HEK293 (cell line): ENCODE measurements around the gene CCR5AS.

Experiments
- CTCF ChIA-PET: fragments of 350-600 bp; formaldehyde crosslinking; extraction: SDS; loops from one replicate; lab custom pipeline; 2021; ENCODE audit warnings: antibody characterized with exemption; lab: Yijun Ruan, JAX
- POLR2A ChIA-PET: fragments of 300-600 bp; formaldehyde crosslinking; extraction: SDS; loops from one replicate; lab custom pipeline; 2020; ENCODE audit warnings: antibody characterized with exemption, inconsistent platforms; lab: Yijun Ruan, JAX
- H3K27ac ChIP-seq: fragments of 200-500 bp; sonication (Bioruptor generic); 2 replicates; pipeline ENCODE4 v1.5.1; 2014; ENCODE audit warnings: low read depth, low read length, control low read depth, inconsistent platforms; ENCODE audit errors: extremely low read depth
- H3K36me3 ChIP-seq, 2 experiments: fragments of 200-500 bp in 1 of 2; sonication (Bioruptor generic) in 1 of 2; 1 replicate in 1 of 2; 2 replicates in 1 of 2; pipeline ENCODE4 v1.5.1; 2014 to 2017; ENCODE audit warnings: inconsistent platforms in 2 of 2, low read length in 2 of 2; ENCODE audit not compliant: control insufficient read depth in 2 of 2, insufficient read depth in 1 of 2
- H3K4me1 ChIP-seq: fragments of 200-500 bp; sonication (Bioruptor generic); 2 replicates; pipeline ENCODE4 v1.5.1; 2014; ENCODE audit warnings: mild to moderate bottlenecking, low read length, inconsistent platforms; ENCODE audit not compliant: control insufficient read depth, insufficient read depth
- H3K4me3 ChIP-seq: 2 replicates; pipeline ENCODE4 v1.5.1; 2011; ENCODE audit warnings: low read depth, mild to moderate bottlenecking, control low read depth, low read length, moderate library complexity
- H3K9me3 ChIP-seq: fragments of 200-500 bp; sonication (Bioruptor generic); 2 replicates; pipeline ENCODE4 v1.5.1; 2014; ENCODE audit warnings: low read depth, low read length, inconsistent platforms; ENCODE audit not compliant: control insufficient read depth, insufficient read depth
- MYNN ChIP-seq: fragments of 450-650 bp; formaldehyde crosslinking; IDR thresholded peaks from 2 replicates; pipeline ENCODE4 v1.5.1; 2016; ENCODE audit warnings: missing biosample characterization, missing genetic modification characterization, borderline replicate concordance
- OVOL3 ChIP-seq: fragments of 450-650 bp; formaldehyde crosslinking; IDR thresholded peaks from 2 replicates; pipeline ENCODE4 v1.5.1; 2016; ENCODE audit warnings: missing biosample characterization, missing genetic modification characterization
- PRDM1 ChIP-seq: fragments of 450-650 bp; formaldehyde crosslinking; IDR thresholded peaks from 2 replicates; pipeline ENCODE4; 2016; ENCODE audit warnings: missing biosample characterization, missing genetic modification characterization
- ZBTB20 ChIP-seq: fragments of 450-650 bp; formaldehyde crosslinking; IDR thresholded peaks from 2 replicates; pipeline ENCODE4 v1.5.1; 2016; ENCODE audit warnings: missing biosample characterization, missing genetic modification characterization
- ZFP37 ChIP-seq: fragments of 450-650 bp; formaldehyde crosslinking; IDR thresholded peaks from 2 replicates; pipeline ENCODE4 v1.5.1; 2016; ENCODE audit warnings: missing biosample characterization, missing genetic modification characterization
- ZNF133 ChIP-seq: fragments of 450-650 bp; formaldehyde crosslinking; IDR thresholded peaks from 2 replicates; pipeline ENCODE4 v1.5.1; 2016; ENCODE audit warnings: missing biosample characterization, missing genetic modification characterization
- ZNF223 ChIP-seq: fragments of 450-650 bp; formaldehyde crosslinking; IDR thresholded peaks from 2 replicates; pipeline ENCODE4 v1.5.1; 2016; ENCODE audit warnings: missing biosample characterization, missing genetic modification characterization
- ZNF266 ChIP-seq: fragments of 450-650 bp; formaldehyde crosslinking; IDR thresholded peaks from 2 replicates; pipeline ENCODE4 v1.5.1; 2016; ENCODE audit warnings: missing biosample characterization, missing genetic modification characterization, low read depth
- ZNF423 ChIP-seq: fragments of 450-650 bp; formaldehyde crosslinking; IDR thresholded peaks from 2 replicates; pipeline ENCODE4 v1.5.1; 2016; ENCODE audit warnings: missing biosample characterization, missing genetic modification characterization
- ZNF530 ChIP-seq: fragments of 450-650 bp; formaldehyde crosslinking; IDR thresholded peaks from 2 replicates; pipeline ENCODE4 v1.5.1; 2016; ENCODE audit warnings: low read depth, missing biosample characterization, missing genetic modification characterization
- ZNF658 ChIP-seq: fragments of 450-650 bp; formaldehyde crosslinking; IDR thresholded peaks from 2 replicates; pipeline ENCODE4; 2016; ENCODE audit warnings: missing biosample characterization, missing genetic modification characterization
- ZNF707 ChIP-seq: fragments of 450-650 bp; formaldehyde crosslinking; IDR thresholded peaks from 2 replicates; pipeline ENCODE4 v1.5.1; 2016; ENCODE audit warnings: missing biosample characterization, missing genetic modification characterization
- ZNF785 ChIP-seq: fragments of 450-650 bp; formaldehyde crosslinking; IDR thresholded peaks from 2 replicates; pipeline ENCODE4 v1.5.1; 2016; ENCODE audit warnings: missing biosample characterization, missing genetic modification characterization
- ZNF791 ChIP-seq: fragments of 450-650 bp; formaldehyde crosslinking; IDR thresholded peaks from 2 replicates; pipeline ENCODE4 v1.5.1; 2016; ENCODE audit warnings: missing biosample characterization, missing genetic modification characterization
- ZNF830 ChIP-seq: fragments of 450-650 bp; IDR thresholded peaks from 2 replicates; pipeline ENCODE4 v1.5.0; 2018; ENCODE audit warnings: missing biosample characterization, missing genetic modification characterization, low read depth, mild to moderate bottlenecking, moderate library complexity
- ZNF843 ChIP-seq: fragments of 450-650 bp; formaldehyde crosslinking; IDR thresholded peaks from 2 replicates; pipeline ENCODE4 v1.5.1; 2016; ENCODE audit warnings: missing biosample characterization, missing genetic modification characterization
- ZSCAN30 ChIP-seq: fragments of 450-650 bp; IDR thresholded peaks from 2 replicates; pipeline ENCODE4 v1.5.1; 2018; ENCODE audit warnings: missing biosample characterization, mild to moderate bottlenecking, missing genetic modification characterization, moderate library complexity
- ZXDB ChIP-seq: fragments of 450-650 bp; formaldehyde crosslinking; IDR thresholded peaks from 2 replicates; pipeline ENCODE4 v1.5.1; 2016; ENCODE audit warnings: missing biosample characterization, missing genetic modification characterization
- TF ChIP-seq, protein P1 (sequence below): fragments of 450-650 bp; IDR thresholded peaks from 2 replicates; pipeline ENCODE4 v1.5.1; 2018; ENCODE audit warnings: missing biosample characterization, mild to moderate bottlenecking, missing genetic modification characterization
- TF ChIP-seq, protein P2 (sequence below): fragments of 450-650 bp; formaldehyde crosslinking; IDR thresholded peaks from 2 replicates; pipeline ENCODE4 v1.5.1; 2016; ENCODE audit warnings: missing biosample characterization, missing genetic modification characterization
- TF ChIP-seq, protein P3 (sequence below): fragments of 450-650 bp; formaldehyde crosslinking; IDR thresholded peaks from 2 replicates; pipeline ENCODE4 v1.5.1; 2016; ENCODE audit warnings: missing biosample characterization, missing genetic modification characterization
- TF ChIP-seq, protein P4 (sequence below): fragments of 450-650 bp; formaldehyde crosslinking; IDR thresholded peaks from 2 replicates; pipeline ENCODE4 v1.5.1; 2016; ENCODE audit warnings: missing biosample characterization, missing genetic modification characterization
- TF ChIP-seq, protein P5 (sequence below): fragments of 450-650 bp; formaldehyde crosslinking; IDR thresholded peaks from 2 replicates; pipeline ENCODE4 v1.5.1; 2016; ENCODE audit warnings: missing biosample characterization, missing genetic modification characterization, borderline replicate concordance
- TF ChIP-seq, protein P6 (sequence below): fragments of 450-650 bp; formaldehyde crosslinking; IDR thresholded peaks from 2 replicates; pipeline ENCODE4 v1.5.1; 2016; ENCODE audit warnings: missing biosample characterization, missing genetic modification characterization

CCR5AS gene

DNA sequence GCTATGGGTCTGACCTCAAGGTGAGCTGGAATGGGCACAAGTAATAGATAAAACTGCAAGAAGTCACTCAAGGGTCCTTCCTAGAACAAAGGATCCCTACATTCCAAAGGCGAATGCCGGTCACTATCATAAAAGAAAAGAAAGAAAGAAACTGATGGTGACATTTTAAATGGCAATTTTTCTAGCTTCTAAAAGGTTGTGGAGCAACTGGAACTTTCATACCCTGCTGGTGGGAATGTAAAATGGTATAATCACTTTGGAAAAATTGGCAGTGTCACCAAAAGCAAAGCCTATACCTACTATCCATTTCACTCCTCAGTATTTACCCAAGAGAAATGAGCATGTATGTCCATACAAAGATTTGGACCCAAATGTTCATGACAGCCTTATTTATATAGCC is 4.4 kb upstream of the CCR5AS start:
- Histone ChIP-seq H3K4me1 (no peaks in the 10 kb centered on the region), H3K9me3 (no peaks in the 10 kb centered on the region), H3K4me3 (no peak overlapping the region), H3K27ac (no peak overlapping the region), H3K36me3 (no peaks in the 10 kb centered on the region)
- POLR2A ChIA-PET, result no interaction called here
- TF ChIP-seq ZNF791 (tag by site-specific recombination) (no peak), OVOL3 (no peak), ZNF223 (tag by site-specific recombination) (no peak), PRDM1 (tag by site-specific recombination) (no peak), ZBTB20 (tag by site-specific recombination) (no peak), ZNF423 (tag by site-specific recombination) (no peak)
- CTCF ChIA-PET, result interaction anchor here (0.9 kb wide), 1 partner anchor 14 kb away, joined by 4 read pairs; no protein-coding TSS in a partner anchor

DNA sequence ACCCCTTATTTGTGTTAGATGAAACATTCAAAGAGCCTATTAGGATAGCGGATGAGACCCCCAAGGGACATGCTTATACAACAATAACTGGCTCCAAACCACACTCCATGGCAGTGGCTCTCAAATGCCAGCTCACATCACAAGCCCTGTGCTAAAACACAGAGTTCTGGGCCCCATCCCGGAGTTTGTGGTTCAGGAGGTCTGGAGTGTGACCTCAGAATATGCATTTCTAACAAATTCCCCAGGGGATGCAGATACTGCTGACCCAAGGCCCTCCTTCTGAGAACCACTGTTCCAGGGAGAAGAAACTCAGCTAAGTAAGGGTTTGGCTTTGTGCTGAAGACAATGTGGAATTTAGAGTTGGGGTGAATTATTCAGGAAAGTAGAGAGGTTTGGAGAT is 3.8 kb upstream of the CCR5AS start:
- no peak overlapping the region for H3K27ac ChIP-seq
- H3K4me1 ChIP-seq, result no peaks in the 10 kb centered on the region
- ChIA-PET POLR2A (no interaction called here), CTCF (no interaction called here)
- H3K9me3 ChIP-seq, result no peaks in the 10 kb centered on the region
- H3K36me3 ChIP-seq, result no peaks in the 10 kb centered on the region
- no peak overlapping the region for H3K4me3 ChIP-seq
- TF ChIP-seq, protein P1, sequence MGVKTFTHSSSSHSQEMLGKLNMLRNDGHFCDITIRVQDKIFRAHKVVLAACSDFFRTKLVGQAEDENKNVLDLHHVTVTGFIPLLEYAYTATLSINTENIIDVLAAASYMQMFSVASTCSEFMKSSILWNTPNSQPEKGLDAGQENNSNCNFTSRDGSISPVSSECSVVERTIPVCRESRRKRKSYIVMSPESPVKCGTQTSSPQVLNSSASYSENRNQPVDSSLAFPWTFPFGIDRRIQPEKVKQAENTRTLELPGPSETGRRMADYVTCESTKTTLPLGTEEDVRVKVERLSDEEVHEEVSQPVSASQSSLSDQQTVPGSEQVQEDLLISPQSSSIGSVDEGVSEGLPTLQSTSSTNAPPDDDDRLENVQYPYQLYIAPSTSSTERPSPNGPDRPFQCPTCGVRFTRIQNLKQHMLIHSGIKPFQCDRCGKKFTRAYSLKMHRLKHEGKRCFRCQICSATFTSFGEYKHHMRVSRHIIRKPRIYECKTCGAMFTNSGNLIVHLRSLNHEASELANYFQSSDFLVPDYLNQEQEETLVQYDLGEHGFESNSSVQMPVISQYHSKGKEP (tag by site-specific recombination), result no peak
- TF ChIP-seq ZNF707 (tag by site-specific recombination) (no peak), ZNF530 (tag by site-specific recombination) (no peak), ZNF785 (no peak), ZNF133 (tag by site-specific recombination) (no peak), ZNF658 (tag by site-specific recombination) (no peak), ZFP37 (no peak), ZXDB (tag by site-specific recombination) (no peak), ZNF843 (tag by site-specific recombination) (no peak), ZSCAN30 (tag by site-specific recombination) (no peak), ZNF266 (no peak), MYNN (tag by site-specific recombination) (no peak), ZNF830 (tag by site-specific recombination) (no peak)
- TF ChIP-seq, protein P2, sequence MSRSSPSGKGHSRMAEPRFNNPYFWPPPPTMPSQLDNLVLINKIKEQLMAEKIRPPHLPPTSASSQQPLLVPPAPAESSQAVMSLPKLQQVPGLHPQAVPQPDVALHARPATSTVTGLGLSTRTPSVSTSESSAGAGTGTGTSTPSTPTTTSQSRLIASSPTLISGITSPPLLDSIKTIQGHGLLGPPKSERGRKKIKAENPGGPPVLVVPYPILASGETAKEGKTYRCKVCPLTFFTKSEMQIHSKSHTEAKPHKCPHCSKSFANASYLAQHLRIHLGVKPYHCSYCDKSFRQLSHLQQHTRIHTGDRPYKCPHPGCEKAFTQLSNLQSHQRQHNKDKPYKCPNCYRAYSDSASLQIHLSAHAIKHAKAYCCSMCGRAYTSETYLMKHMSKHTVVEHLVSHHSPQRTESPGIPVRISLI, result no peak
- TF ChIP-seq, protein P3, sequence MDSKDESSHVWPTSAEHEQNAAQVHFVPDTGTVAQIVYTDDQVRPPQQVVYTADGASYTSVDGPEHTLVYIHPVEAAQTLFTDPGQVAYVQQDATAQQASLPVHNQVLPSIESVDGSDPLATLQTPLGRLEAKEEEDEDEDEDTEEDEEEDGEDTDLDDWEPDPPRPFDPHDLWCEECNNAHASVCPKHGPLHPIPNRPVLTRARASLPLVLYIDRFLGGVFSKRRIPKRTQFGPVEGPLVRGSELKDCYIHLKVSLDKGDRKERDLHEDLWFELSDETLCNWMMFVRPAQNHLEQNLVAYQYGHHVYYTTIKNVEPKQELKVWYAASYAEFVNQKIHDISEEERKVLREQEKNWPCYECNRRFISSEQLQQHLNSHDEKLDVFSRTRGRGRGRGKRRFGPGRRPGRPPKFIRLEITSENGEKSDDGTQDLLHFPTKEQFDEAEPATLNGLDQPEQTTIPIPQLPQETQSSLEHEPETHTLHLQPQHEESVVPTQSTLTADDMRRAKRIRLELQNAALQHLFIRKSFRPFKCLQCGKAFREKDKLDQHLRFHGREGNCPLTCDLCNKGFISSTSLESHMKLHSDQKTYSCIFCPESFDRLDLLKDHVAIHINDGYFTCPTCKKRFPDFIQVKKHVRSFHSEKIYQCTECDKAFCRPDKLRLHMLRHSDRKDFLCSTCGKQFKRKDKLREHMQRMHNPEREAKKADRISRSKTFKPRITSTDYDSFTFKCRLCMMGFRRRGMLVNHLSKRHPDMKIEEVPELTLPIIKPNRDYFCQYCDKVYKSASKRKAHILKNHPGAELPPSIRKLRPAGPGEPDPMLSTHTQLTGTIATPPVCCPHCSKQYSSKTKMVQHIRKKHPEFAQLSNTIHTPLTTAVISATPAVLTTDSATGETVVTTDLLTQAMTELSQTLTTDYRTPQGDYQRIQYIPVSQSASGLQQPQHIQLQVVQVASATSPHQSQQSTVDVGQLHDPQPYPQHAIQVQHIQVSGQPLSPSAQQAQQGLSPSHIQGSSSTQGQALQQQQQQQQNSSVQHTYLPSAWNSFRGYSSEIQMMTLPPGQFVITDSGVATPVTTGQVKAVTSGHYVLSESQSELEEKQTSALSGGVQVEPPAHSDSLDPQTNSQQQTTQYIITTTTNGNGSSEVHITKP, result no peak
- TF ChIP-seq, protein P4, sequence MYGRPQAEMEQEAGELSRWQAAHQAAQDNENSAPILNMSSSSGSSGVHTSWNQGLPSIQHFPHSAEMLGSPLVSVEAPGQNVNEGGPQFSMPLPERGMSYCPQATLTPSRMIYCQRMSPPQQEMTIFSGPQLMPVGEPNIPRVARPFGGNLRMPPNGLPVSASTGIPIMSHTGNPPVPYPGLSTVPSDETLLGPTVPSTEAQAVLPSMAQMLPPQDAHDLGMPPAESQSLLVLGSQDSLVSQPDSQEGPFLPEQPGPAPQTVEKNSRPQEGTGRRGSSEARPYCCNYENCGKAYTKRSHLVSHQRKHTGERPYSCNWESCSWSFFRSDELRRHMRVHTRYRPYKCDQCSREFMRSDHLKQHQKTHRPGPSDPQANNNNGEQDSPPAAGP (tag by site-specific recombination), result no peak
- TF ChIP-seq, protein P5, sequence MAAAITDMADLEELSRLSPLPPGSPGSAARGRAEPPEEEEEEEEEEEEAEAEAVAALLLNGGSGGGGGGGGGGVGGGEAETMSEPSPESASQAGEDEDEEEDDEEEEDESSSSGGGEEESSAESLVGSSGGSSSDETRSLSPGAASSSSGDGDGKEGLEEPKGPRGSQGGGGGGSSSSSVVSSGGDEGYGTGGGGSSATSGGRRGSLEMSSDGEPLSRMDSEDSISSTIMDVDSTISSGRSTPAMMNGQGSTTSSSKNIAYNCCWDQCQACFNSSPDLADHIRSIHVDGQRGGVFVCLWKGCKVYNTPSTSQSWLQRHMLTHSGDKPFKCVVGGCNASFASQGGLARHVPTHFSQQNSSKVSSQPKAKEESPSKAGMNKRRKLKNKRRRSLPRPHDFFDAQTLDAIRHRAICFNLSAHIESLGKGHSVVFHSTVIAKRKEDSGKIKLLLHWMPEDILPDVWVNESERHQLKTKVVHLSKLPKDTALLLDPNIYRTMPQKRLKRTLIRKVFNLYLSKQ, result no peak
- TF ChIP-seq, protein P6, sequence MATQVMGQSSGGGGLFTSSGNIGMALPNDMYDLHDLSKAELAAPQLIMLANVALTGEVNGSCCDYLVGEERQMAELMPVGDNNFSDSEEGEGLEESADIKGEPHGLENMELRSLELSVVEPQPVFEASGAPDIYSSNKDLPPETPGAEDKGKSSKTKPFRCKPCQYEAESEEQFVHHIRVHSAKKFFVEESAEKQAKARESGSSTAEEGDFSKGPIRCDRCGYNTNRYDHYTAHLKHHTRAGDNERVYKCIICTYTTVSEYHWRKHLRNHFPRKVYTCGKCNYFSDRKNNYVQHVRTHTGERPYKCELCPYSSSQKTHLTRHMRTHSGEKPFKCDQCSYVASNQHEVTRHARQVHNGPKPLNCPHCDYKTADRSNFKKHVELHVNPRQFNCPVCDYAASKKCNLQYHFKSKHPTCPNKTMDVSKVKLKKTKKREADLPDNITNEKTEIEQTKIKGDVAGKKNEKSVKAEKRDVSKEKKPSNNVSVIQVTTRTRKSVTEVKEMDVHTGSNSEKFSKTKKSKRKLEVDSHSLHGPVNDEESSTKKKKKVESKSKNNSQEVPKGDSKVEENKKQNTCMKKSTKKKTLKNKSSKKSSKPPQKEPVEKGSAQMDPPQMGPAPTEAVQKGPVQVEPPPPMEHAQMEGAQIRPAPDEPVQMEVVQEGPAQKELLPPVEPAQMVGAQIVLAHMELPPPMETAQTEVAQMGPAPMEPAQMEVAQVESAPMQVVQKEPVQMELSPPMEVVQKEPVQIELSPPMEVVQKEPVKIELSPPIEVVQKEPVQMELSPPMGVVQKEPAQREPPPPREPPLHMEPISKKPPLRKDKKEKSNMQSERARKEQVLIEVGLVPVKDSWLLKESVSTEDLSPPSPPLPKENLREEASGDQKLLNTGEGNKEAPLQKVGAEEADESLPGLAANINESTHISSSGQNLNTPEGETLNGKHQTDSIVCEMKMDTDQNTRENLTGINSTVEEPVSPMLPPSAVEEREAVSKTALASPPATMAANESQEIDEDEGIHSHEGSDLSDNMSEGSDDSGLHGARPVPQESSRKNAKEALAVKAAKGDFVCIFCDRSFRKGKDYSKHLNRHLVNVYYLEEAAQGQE (tag by site-specific recombination), result no peak
